ENCODE data around the gene KIF1B. TPM values are rescaled to one million over a fixed set of nuclear protein-coding genes. Genes with fewer than 3 reads are reported as not detected.

The KIF1B gene
- total and polyA plus RNA-seq, 10 of the 15 experiments (the other 5 are each of a cell fraction or from before 2014, with no cell fraction given) = 2.1 to 16.5 (median 8.7) TPM

- peaks cover 19% of the 10 kb centered on the region for H3K79me2 ChIP-seq (ENCODE audit: control insufficient read depth, insufficient read depth, low read length)
- no peak for ATAC-seq
- H2AFZ ChIP-seq (ENCODE audit: control insufficient read depth, low read depth, low read length) = no peak overlapping the region
- RAD21 ChIA-PET (ENCODE audit: unreplicated experiment) = interaction anchor here (1.1 to 3.4 kb wide), 2 partner anchors 14 to 192 kb away, joined by 3 to 16 read pairs; partner anchors contain the start of gene KIF1B
- SMC1A ChIA-PET (ENCODE audit: uncharacterized antibody, unreplicated experiment) = interaction anchor here (0.6 to 2.0 kb wide), 5 partner anchors 13 to 464 kb away, joined by 3 to 6 read pairs (median 3); partner anchors contain the start of genes CENPS and KIF1B
- BruUV-seq (replicated peaks) = no TSS peak
- H4K20me1 ChIP-seq (ENCODE audit: control insufficient read depth, insufficient read depth) = no peaks in the 10 kb centered on the region
- POLR2A ChIA-PET = interaction anchor here (1.9 kb wide), 1 partner anchor 21 kb away, joined by 4 read pairs; no protein-coding TSS in a partner anchor
- DNase-seq (ENCODE audit: low read depth, low spot score) = no peak
- TF ChIP-seq ESRRA (IDR thresholded peaks at IDR 0.05; ENCODE audit: low read length) (no peak), TCF12 (IDR thresholded peaks at IDR 0.05; ENCODE audit: low read depth, low read length) (no peak), IRF5 (IDR thresholded peaks at IDR 0.05; ENCODE audit: borderline replicate concordance) (no peak), ZSCAN29 (IDR thresholded peaks at IDR 0.05) (no peak), BRCA1 (IDR thresholded peaks at IDR 0.05; ENCODE audit: low read depth, low read length) (no peak), ZNF217 (IDR thresholded peaks at IDR 0.05) (no peak), PBX3 (IDR thresholded peaks at IDR 0.05; ENCODE audit: insufficient replicate concordance, low read depth, low read length) (no peak), ZBTB33 (IDR thresholded peaks at IDR 0.05) (no peak), PML (IDR thresholded peaks at IDR 0.05; ENCODE audit: low read length) (no peak), PKNOX1 (IDR thresholded peaks at IDR 0.05) (no peak), POLR2A (IDR thresholded peaks at IDR 0.05; ENCODE audit: low read depth, low read length) (no peak), POLR2AphosphoS2 (IDR thresholded peaks at IDR 0.05; ENCODE audit: low read depth, low read length) (no peak), ZNF24 (IDR thresholded peaks at IDR 0.05) (no peak), POLR2AphosphoS5 (IDR thresholded peaks at IDR 0.05; ENCODE audit: low read length) (no peak), SP1 (IDR thresholded peaks at IDR 0.05; ENCODE audit: low read depth, low read length) (no peak), SIN3A (IDR thresholded peaks at IDR 0.05; ENCODE audit: low read depth, low read length) (no peak)
- in situ Hi-C loops (cut with MboI) (no loop called here), intact Hi-C loops (cut with micrococcal nuclease; ENCODE audit: unreplicated experiment) (no loop called here)
- peaks cover 6% of the 10 kb centered on the region for H3K4me1 ChIP-seq (ENCODE audit: control insufficient read depth, insufficient read depth, low read length)
- CTCF ChIA-PET = interaction anchor here (0.9 to 4.2 kb wide), 2 partner anchors 192 to 533 kb away, joined by 3 to 29 read pairs; partner anchors contain the start of gene KIF1B
- no peak overlapping the region for H3K4me2 ChIP-seq (ENCODE audit: control insufficient read depth, insufficient read depth)
- H3K9ac ChIP-seq (ENCODE audit: control insufficient read depth, insufficient read depth, low read length) = no peak overlapping the region
- WGBS (ENCODE audit: insufficient coverage, insufficient replicate concordance, low lambda C conversion rate, missing lambda C conversion rate) = 100% methylated on average over 1 of the region's 1 CpG
- no peaks in the 10 kb centered on the region for H3K27me3 ChIP-seq (replicated peaks in 1 of 2; ENCODE audit: control insufficient read depth in 2 of 2, insufficient read depth in 2 of 2, low read length in 1 of 2)
- FAIRE-seq = no peak
- no peak overlapping the region for H3K27ac ChIP-seq (ENCODE audit: control insufficient read depth, insufficient read depth)
- H3K4me3 ChIP-seq = no peak overlapping the region
- H3K9me3 ChIP-seq (replicated peaks; ENCODE audit: control insufficient read depth, insufficient read depth, low read length) = no peaks in the 10 kb centered on the region
- peaks cover 2 to 20% of the 10 kb centered on the region in 2 experiments; a peak in 2 of 4 replicates for H3K36me3 ChIP-seq (ENCODE audit: control insufficient read depth in 2 of 2, insufficient read depth in 2 of 2, low read length in 1 of 2)
Observed at GRCh38 chr1:10401281-10401680, 190.9 kb downstream of the KIF1B start.
